Measurements from ENCODE around the gene CCNDBP1.

CCNDBP1 gene

GRCh38 chr15:43208052-43209002 is 23.1 kb downstream of the CCNDBP1 start:
- 87 to 89% methylated on average over 23 of the region's 23 CpGs for WGBS, 2 experiments
- Histone ChIP-seq H3K27me3 (ENCODE audit: control insufficient read depth, insufficient read depth, low read length, poor library complexity, severe bottlenecking) (no peaks in the 10 kb centered on the region), H3K27ac (ENCODE audit: insufficient read depth, low read depth, low read length, poor library complexity, severe bottlenecking) (no peak overlapping the region), H3K4me3 (ENCODE audit: insufficient read depth, low read depth, low read length) (no peak overlapping the region), H3K36me3 (ENCODE audit: control insufficient read depth, insufficient read depth, low read length) (no peaks in the 10 kb centered on the region), H3K9me3 (ENCODE audit: control insufficient read depth, low read length) (no peaks in the 10 kb centered on the region), H3K4me1 (ENCODE audit: control insufficient read depth, insufficient read depth, low read length) (no peaks in the 10 kb centered on the region)

GRCh38 chr15:43209059-43209824 is 24.0 kb downstream of the CCNDBP1 start:
- Histone ChIP-seq H3K27me3 (ENCODE audit: control insufficient read depth, insufficient read depth, low read length, poor library complexity, severe bottlenecking) (no peaks in the 10 kb centered on the region), H3K4me1 (ENCODE audit: control insufficient read depth, insufficient read depth, low read length) (no peaks in the 10 kb centered on the region), H3K27ac (ENCODE audit: insufficient read depth, low read depth, low read length, poor library complexity, severe bottlenecking) (no peak overlapping the region), H3K9me3 (ENCODE audit: control insufficient read depth, low read length) (no peaks in the 10 kb centered on the region), H3K36me3 (ENCODE audit: control insufficient read depth, insufficient read depth, low read length) (no peaks in the 10 kb centered on the region), H3K4me3 (ENCODE audit: insufficient read depth, low read depth, low read length) (no peak overlapping the region)
- 87 to 88% methylated on average over 13 of the region's 13 CpGs for WGBS, 2 experiments

DNA sequence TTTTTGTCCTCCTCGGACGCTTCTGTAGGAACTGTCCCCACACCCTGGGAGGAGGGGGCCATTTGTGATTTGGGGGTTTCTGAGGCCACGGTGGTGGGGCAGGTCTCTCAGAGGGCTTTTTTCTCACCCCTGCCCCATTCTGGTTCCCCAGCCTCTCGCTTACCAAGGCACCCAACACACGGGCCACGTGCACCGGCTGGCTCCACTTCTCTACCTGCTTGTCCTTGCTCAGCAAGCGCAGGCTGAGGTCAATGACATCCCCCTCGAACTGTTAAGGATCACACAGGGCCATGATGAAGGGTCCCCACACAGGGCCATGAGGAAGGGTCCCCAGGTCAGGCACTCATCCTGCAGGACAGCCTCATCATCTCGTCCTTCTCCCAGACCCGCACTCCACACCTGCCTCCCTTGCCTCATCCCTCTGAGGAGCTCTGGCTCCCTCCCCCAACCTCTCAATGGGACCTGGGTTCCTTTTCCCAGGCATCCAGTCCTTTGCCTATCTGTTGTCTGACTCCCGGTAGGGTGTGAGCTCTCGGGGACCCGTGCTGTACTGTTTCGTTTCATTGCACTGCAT is 25.1 kb downstream of the CCNDBP1 start:
- Histone ChIP-seq H3K9me3 (ENCODE audit: control insufficient read depth, low read length) (no peaks in the 10 kb centered on the region), H3K27me3 (ENCODE audit: control insufficient read depth, insufficient read depth, low read length, poor library complexity, severe bottlenecking) (no peaks in the 10 kb centered on the region), H3K27ac (ENCODE audit: insufficient read depth, low read depth, low read length, poor library complexity, severe bottlenecking) (no peak overlapping the region), H3K4me3 (ENCODE audit: insufficient read depth, low read depth, low read length) (no peak overlapping the region), H3K4me1 (ENCODE audit: control insufficient read depth, insufficient read depth, low read length) (no peaks in the 10 kb centered on the region), H3K36me3 (ENCODE audit: control insufficient read depth, insufficient read depth, low read length) (no peaks in the 10 kb centered on the region)
- 93 to 94% methylated on average over 15 of the region's 15 CpGs for WGBS, 2 experiments

DNA sequence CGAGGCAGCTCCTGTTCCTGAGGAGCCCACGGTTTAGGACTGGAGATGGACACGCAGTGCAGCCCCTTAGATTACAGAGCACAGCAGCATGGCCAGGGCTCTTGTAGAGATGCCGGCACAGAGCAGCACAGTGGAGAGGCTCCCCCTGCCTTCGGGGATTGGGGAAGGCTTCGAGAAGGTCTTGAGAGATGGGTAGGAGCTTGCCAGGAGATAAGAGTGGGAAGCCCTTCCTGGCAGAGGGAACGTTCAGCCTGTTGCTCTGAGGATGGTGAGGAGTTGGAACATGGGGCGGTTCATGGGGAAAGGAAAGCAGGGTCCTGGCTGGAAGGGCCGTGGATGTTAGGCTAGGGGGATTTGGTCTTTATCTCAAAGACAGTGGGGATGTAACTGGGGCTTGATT is 25.6 kb downstream of the CCNDBP1 start:
- WGBS, 2 experiments, result 89 to 92% methylated on average over 9 of the region's 9 CpGs

DNA sequence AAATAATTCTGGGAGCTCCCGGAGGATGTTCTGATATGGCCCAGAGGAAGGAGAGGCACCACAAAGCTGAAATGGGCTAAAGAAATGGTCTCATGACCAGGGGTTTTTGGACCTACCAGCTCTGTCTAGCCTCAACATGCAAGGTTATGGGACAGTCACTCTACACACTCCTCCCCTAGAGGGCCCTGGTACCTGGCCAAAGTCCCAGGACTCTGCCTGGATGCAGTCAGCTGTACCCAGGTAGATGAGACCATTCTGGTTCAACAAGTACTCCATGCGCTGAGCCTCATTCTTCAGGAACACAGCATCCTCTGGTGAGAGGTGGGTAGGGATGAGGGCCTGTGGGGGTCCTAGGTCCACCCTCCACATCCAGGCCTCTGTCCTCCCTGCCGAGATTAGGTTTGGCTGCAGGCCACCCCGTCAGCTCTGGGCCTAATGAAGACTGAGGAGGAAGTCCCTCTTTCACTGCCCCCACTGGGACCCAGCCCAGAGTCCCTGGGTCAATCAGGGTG is 26.1 kb downstream of the CCNDBP1 start:
- Histone ChIP-seq H3K27ac (ENCODE audit: insufficient read depth, low read depth, low read length, poor library complexity, severe bottlenecking) (no peak overlapping the region), H3K36me3 (ENCODE audit: control insufficient read depth, insufficient read depth, low read length) (no peaks in the 10 kb centered on the region), H3K4me3 (ENCODE audit: insufficient read depth, low read depth, low read length) (no peak overlapping the region), H3K4me1 (ENCODE audit: control insufficient read depth, insufficient read depth, low read length) (no peaks in the 10 kb centered on the region), H3K27me3 (ENCODE audit: control insufficient read depth, insufficient read depth, low read length, poor library complexity, severe bottlenecking) (no peaks in the 10 kb centered on the region), H3K9me3 (ENCODE audit: control insufficient read depth, low read length) (no peaks in the 10 kb centered on the region)
- WGBS, 2 experiments, result 95 to 98% methylated on average over 4 of the region's 4 CpGs

More for the DNA sequence above, 25.6 kb downstream of the CCNDBP1 start:
- no peaks in the 10 kb centered on the region for H3K4me1 ChIP-seq (ENCODE audit: control insufficient read depth, insufficient read depth, low read length)
- no peak overlapping the region for H3K27ac ChIP-seq (ENCODE audit: insufficient read depth, low read depth, low read length, poor library complexity, severe bottlenecking)
- no peaks in the 10 kb centered on the region for H3K9me3 ChIP-seq (ENCODE audit: control insufficient read depth, low read length)
- H3K27me3 ChIP-seq (ENCODE audit: control insufficient read depth, insufficient read depth, low read length, poor library complexity, severe bottlenecking), result no peaks in the 10 kb centered on the region
- no peaks in the 10 kb centered on the region for H3K36me3 ChIP-seq (ENCODE audit: control insufficient read depth, insufficient read depth, low read length)
- H3K4me3 ChIP-seq (ENCODE audit: insufficient read depth, low read depth, low read length), result no peak overlapping the region

DNA sequence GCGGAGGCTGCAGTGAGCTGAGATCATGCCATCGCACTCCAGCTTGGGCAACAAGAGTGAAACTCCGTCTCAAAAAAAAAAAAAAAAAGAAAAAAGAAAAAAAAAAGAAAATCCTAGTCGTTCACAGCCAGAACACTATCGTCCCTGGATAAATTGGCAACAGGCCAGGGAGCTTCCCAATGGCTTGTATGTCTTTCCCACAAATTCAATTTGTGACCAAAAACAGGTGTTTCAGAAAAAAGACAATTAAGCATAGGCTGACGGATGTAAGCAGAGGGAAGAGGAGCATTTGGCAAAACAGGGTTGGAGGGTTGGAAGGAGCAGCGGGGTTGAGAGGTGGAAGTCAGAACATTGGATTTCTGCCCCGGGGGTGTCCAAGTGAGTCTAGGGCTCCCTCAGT is 27.1 kb downstream of the CCNDBP1 start:
- H3K36me3 ChIP-seq (ENCODE audit: control insufficient read depth, insufficient read depth, low read length), result no peaks in the 10 kb centered on the region
- no peaks in the 10 kb centered on the region for H3K27me3 ChIP-seq (ENCODE audit: control insufficient read depth, insufficient read depth, low read length, poor library complexity, severe bottlenecking)
- no peaks in the 10 kb centered on the region for H3K4me1 ChIP-seq (ENCODE audit: control insufficient read depth, insufficient read depth, low read length)
- H3K27ac ChIP-seq (ENCODE audit: insufficient read depth, low read depth, low read length, poor library complexity, severe bottlenecking), result no peak overlapping the region
- WGBS, 2 experiments, result 91 to 93% methylated on average over 8 of the region's 8 CpGs
- no peaks in the 10 kb centered on the region for H3K9me3 ChIP-seq (ENCODE audit: control insufficient read depth, low read length)
- H3K4me3 ChIP-seq (ENCODE audit: insufficient read depth, low read depth, low read length), result no peak overlapping the region

DNA sequence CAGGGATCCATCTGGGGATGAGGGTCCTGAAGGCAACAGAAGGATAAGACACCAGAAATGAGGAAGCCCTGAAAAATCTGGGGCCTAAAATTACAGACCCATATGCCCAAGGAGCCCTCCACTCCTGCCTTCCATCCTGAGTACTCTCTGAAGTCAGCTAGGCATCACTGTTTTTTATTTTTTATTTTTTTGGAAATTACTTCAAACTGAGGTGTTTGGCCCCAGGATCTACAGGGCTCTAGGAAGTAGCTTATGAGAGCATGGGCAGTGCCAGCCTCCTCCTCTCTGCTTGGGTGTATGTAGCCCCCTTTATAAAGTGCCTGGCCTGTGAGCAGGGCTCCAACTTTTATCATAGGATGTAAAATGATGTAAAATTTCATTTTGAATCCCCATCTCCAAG is 27.7 kb downstream of the CCNDBP1 start:
- no peaks in the 10 kb centered on the region for H3K9me3 ChIP-seq (ENCODE audit: control insufficient read depth, low read length)
- H3K4me3 ChIP-seq (ENCODE audit: insufficient read depth, low read depth, low read length), result no peak overlapping the region
- H3K4me1 ChIP-seq (ENCODE audit: control insufficient read depth, insufficient read depth, low read length), result no peaks in the 10 kb centered on the region
- H3K27me3 ChIP-seq (ENCODE audit: control insufficient read depth, insufficient read depth, low read length, poor library complexity, severe bottlenecking), result no peaks in the 10 kb centered on the region
- no peak overlapping the region for H3K27ac ChIP-seq (ENCODE audit: insufficient read depth, low read depth, low read length, poor library complexity, severe bottlenecking)
- no peaks in the 10 kb centered on the region for H3K36me3 ChIP-seq (ENCODE audit: control insufficient read depth, insufficient read depth, low read length)

DNA sequence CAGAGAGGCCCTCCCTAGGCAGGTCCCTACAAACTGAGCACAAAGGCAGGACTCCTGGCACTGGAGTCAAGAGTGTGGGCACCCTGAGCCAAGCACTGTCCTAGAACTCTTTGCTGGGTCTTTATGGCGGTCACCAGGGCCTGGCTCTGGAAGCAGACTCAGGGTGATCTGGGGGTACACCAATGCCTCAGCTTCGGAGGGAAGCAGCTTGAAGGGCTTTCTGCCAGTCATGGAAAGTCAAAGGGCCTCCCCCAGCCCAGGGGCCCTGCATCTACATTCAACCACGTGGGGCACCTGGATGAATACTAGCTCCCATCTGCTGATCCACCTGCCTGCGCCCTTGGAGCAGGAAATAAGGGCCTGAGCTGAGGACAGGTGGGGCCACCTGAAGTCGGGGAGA is 28.3 kb downstream of the CCNDBP1 start:
- no peaks in the 10 kb centered on the region for H3K27me3 ChIP-seq (ENCODE audit: control insufficient read depth, insufficient read depth, low read length, poor library complexity, severe bottlenecking)
- H3K4me3 ChIP-seq (ENCODE audit: insufficient read depth, low read depth, low read length), result no peak overlapping the region
- no peak overlapping the region for H3K27ac ChIP-seq (ENCODE audit: insufficient read depth, low read depth, low read length, poor library complexity, severe bottlenecking)
- H3K9me3 ChIP-seq (ENCODE audit: control insufficient read depth, low read length), result no peaks in the 10 kb centered on the region
- no peaks in the 10 kb centered on the region for H3K36me3 ChIP-seq (ENCODE audit: control insufficient read depth, insufficient read depth, low read length)
- WGBS, 2 experiments, result 90 to 91% methylated on average over 5 of the region's 5 CpGs
- H3K4me1 ChIP-seq (ENCODE audit: control insufficient read depth, insufficient read depth, low read length), result no peaks in the 10 kb centered on the region

DNA sequence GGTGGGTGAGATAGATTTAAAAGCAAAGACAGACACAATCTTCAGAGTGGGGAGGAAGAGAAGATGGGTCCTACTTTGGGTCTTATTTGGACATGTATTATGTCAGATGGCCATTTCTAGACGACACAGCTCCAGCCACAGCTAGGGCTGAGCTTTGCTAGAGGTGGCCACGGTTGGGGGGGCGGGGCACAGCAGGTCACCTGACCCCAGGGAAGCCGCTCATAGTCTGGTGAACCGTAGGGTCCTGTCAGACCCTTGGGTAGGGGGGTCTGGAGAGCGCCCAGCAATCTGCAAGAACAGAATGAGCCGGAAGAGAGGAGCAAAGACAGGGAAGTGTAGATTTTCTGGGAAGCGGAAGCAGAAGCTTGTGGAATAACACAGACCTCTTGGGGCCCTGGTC is 29.0 kb downstream of the CCNDBP1 start:
- H3K27ac ChIP-seq (ENCODE audit: insufficient read depth, low read depth, low read length, poor library complexity, severe bottlenecking), result no peak overlapping the region
- H3K27me3 ChIP-seq (ENCODE audit: control insufficient read depth, insufficient read depth, low read length, poor library complexity, severe bottlenecking), result no peaks in the 10 kb centered on the region
- H3K36me3 ChIP-seq (ENCODE audit: control insufficient read depth, insufficient read depth, low read length), result no peaks in the 10 kb centered on the region
- H3K4me3 ChIP-seq (ENCODE audit: insufficient read depth, low read depth, low read length), result no peak overlapping the region
- H3K4me1 ChIP-seq (ENCODE audit: control insufficient read depth, insufficient read depth, low read length), result no peaks in the 10 kb centered on the region
- WGBS, 2 experiments, result 79% methylated on average over 8 of the region's 8 CpGs
- no peaks in the 10 kb centered on the region for H3K9me3 ChIP-seq (ENCODE audit: control insufficient read depth, low read length)
